ENCODE data around the gene STUB1. TPM values are rescaled to one million over a fixed set of nuclear protein-coding genes. Genes with fewer than 3 reads are reported as not detected.

Gene STUB1
- total and polyA plus RNA-seq, 2 experiments from 2014 or later, result 91.7 to 108 TPM

- no peak for DNase-seq (ENCODE audit: low spot score)
- Mint-ChIP-seq H3K27me3 (ENCODE audit: insufficient read depth, low read depth, poor library complexity) (peaks cover 6% of the 10 kb centered on the region), H3K4me1 (peaks cover 12% of the 10 kb centered on the region; the same call in 2 of the 3 replicates), H3K36me3 (ENCODE audit: low read depth) (peaks cover 21% of the 10 kb centered on the region), H3K4me3 (no peak overlapping the region), H3K27ac (no peak overlapping the region), H3K9me3 (no peaks in the 10 kb centered on the region)
- Histone ChIP-seq H2AFZ (no peak overlapping the region), H3F3A (replicated peaks; ENCODE audit: low read depth) (peaks cover 17% of the 10 kb centered on the region; the same call in 1 of the 2 replicates), H3K79me2 (replicated peaks; ENCODE audit: insufficient read depth) (peaks cover 16% of the 10 kb centered on the region), H3K4me2 (no peak overlapping the region), H3K9me2 (ENCODE audit: insufficient read depth) (no peaks in the 10 kb centered on the region), H4K20me1 (replicated peaks; ENCODE audit: insufficient read depth) (peaks cover 3% of the 10 kb centered on the region), H3K4me1 (ENCODE audit: insufficient read depth) (peaks cover 11% of the 10 kb centered on the region; the same call in 1 of the 2 replicates), H3K27me3 (ENCODE audit: insufficient read depth) (no peaks in the 10 kb centered on the region), H3K4me3 (no peak overlapping the region), H3K27ac (ENCODE audit: low read depth) (no peak overlapping the region), H3K36me3 (ENCODE audit: insufficient read depth) (peaks cover 11% of the 10 kb centered on the region; the same call in 1 of the 2 replicates)
- ATAC-seq, result no peak
- TF ChIP-seq ETS1 (IDR thresholded peaks at IDR 0.05) (no peak), STAT1 (IDR thresholded peaks at IDR 0.05; ENCODE audit: unreplicated experiment) (no peak), REST (IDR thresholded peaks at IDR 0.05; ENCODE audit: unreplicated experiment) (no peak), POLR2AphosphoS5 (IDR thresholded peaks at IDR 0.05; ENCODE audit: low read depth) (no peak), ZNF114 (CRISPR knock-in tag; IDR thresholded peaks at IDR 0.05) (no peak), CTCF (conservative IDR thresholded peaks at IDR 0.05; ENCODE audit: low read depth in 2 of 2) (no peak), ZNF462 (CRISPR knock-in tag; IDR thresholded peaks at IDR 0.05) (no peak), EZH2 (IDR thresholded peaks at IDR 0.05; ENCODE audit: low read depth, unreplicated experiment) (no peak), CREB1 (CRISPR knock-in tag; IDR thresholded peaks at IDR 0.05; ENCODE audit: low read depth) (no peak), NANOG (IDR thresholded peaks at IDR 0.05; ENCODE audit: borderline replicate concordance) (no peak), JUNB (IDR thresholded peaks at IDR 0.05; ENCODE audit: unreplicated experiment) (no peak)
Observed at GRCh38 chr16:672851-673250, 7.4 kb upstream of the STUB1 start.

All from GM23338 (cell line).